ENCODE data around the gene KDM5B.

- TF ChIP-seq CTCF (IDR thresholded peaks at IDR 0.05; ENCODE audit: poor library complexity, severe bottlenecking) (no peak), SMC3 (conservative IDR thresholded peaks at IDR 0.05; ENCODE audit: poor library complexity) (no peak), POLR2AphosphoS5 (IDR thresholded peaks at IDR 0.05) (no peak), EP300 (conservative IDR thresholded peaks at IDR 0.05; ENCODE audit: poor library complexity, severe bottlenecking) (no peak), RAD21 (conservative IDR thresholded peaks at IDR 0.05) (no peak), EZH2 (IDR thresholded peaks at IDR 0.05; ENCODE audit: borderline replicate concordance, insufficient read depth, low read length, poor library complexity, severe bottlenecking) (no peak), REST (IDR thresholded peaks at IDR 0.05; ENCODE audit: borderline replicate concordance) (no peak), TAF1 (IDR thresholded peaks at IDR 0.05; ENCODE audit: low read depth) (no peak)
Observed at GRCh38 chr1:202801175-202801574, 7.0 kb downstream of the KDM5B start.

Measured in neural cell (in vitro differentiated cells).